ENCODE data around the gene YIF1A.

The YIF1A gene

GRCh38 chr11:66264383-66264782, 24.6 kb downstream of the YIF1A start:
- H3K36me3 ChIP-seq (ENCODE audit: control insufficient read depth in 2 of 2, insufficient read depth in 1 of 2, low read length in 2 of 2): peaks cover 3 to 75% of the 10 kb centered on the region in 2 experiments; a peak in 1 of 3 replicates
- no peaks in the 10 kb centered on the region for H3K4me1 ChIP-seq (ENCODE audit: control insufficient read depth, insufficient read depth, low read length)
- TF ChIP-seq, protein P1, sequence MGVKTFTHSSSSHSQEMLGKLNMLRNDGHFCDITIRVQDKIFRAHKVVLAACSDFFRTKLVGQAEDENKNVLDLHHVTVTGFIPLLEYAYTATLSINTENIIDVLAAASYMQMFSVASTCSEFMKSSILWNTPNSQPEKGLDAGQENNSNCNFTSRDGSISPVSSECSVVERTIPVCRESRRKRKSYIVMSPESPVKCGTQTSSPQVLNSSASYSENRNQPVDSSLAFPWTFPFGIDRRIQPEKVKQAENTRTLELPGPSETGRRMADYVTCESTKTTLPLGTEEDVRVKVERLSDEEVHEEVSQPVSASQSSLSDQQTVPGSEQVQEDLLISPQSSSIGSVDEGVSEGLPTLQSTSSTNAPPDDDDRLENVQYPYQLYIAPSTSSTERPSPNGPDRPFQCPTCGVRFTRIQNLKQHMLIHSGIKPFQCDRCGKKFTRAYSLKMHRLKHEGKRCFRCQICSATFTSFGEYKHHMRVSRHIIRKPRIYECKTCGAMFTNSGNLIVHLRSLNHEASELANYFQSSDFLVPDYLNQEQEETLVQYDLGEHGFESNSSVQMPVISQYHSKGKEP (tag by site-specific recombination; IDR thresholded peaks at IDR 0.05): no peak
- TF ChIP-seq MZF1 (tag by site-specific recombination; IDR thresholded peaks at IDR 0.05; ENCODE audit: borderline replicate concordance) (no peak), ZNF776 (tag by site-specific recombination; IDR thresholded peaks at IDR 0.05; ENCODE audit: borderline replicate concordance) (no peak), ZSCAN23 (tag by site-specific recombination; IDR thresholded peaks at IDR 0.05) (no peak), ZBTB1 (tag by site-specific recombination; IDR thresholded peaks at IDR 0.05) (no peak), WT1 (tag by site-specific recombination; IDR thresholded peaks at IDR 0.05) (no peak), PRDM10 (tag by site-specific recombination; IDR thresholded peaks at IDR 0.05) (no peak), ZNF423 (tag by site-specific recombination; IDR thresholded peaks at IDR 0.05) (no peak), KLF1 (tag by site-specific recombination; IDR thresholded peaks at IDR 0.05) (no peak), ZFP69B (tag by site-specific recombination; IDR thresholded peaks at IDR 0.05) (no peak), ZBTB48 (tag by site-specific recombination; IDR thresholded peaks at IDR 0.05) (no peak)
- TF ChIP-seq, protein P2, sequence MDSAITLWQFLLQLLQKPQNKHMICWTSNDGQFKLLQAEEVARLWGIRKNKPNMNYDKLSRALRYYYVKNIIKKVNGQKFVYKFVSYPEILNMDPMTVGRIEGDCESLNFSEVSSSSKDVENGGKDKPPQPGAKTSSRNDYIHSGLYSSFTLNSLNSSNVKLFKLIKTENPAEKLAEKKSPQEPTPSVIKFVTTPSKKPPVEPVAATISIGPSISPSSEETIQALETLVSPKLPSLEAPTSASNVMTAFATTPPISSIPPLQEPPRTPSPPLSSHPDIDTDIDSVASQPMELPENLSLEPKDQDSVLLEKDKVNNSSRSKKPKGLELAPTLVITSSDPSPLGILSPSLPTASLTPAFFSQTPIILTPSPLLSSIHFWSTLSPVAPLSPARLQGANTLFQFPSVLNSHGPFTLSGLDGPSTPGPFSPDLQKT (IDR thresholded peaks at IDR 0.05; ENCODE audit: borderline replicate concordance, low read depth, low read length): no peak
- TF ChIP-seq, protein P3, sequence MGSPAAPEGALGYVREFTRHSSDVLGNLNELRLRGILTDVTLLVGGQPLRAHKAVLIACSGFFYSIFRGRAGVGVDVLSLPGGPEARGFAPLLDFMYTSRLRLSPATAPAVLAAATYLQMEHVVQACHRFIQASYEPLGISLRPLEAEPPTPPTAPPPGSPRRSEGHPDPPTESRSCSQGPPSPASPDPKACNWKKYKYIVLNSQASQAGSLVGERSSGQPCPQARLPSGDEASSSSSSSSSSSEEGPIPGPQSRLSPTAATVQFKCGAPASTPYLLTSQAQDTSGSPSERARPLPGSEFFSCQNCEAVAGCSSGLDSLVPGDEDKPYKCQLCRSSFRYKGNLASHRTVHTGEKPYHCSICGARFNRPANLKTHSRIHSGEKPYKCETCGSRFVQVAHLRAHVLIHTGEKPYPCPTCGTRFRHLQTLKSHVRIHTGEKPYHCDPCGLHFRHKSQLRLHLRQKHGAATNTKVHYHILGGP (tag by site-specific recombination; IDR thresholded peaks at IDR 0.05): no peak
- no peak overlapping the region for H3K4me3 ChIP-seq (ENCODE audit: low read depth, low read length)
- CTCF ChIA-PET: interaction anchor here (0.6 to 1.1 kb wide), 5 partner anchors 11 to 400 kb away, joined by 3 to 4 read pairs (median 3); partner anchors contain the start of gene SF3B2
- no peaks in the 10 kb centered on the region for H3K9me3 ChIP-seq (ENCODE audit: control insufficient read depth, insufficient read depth, low read depth, low read length)
- POLR2A ChIA-PET: interaction anchor here (1.4 kb wide), 1 partner anchor 25 kb away, joined by 7 read pairs; the partner anchor contains the start of gene YIF1A
- H3K27ac ChIP-seq (ENCODE audit: extremely low read depth, low read depth, low read length): no peak overlapping the region

DNA sequence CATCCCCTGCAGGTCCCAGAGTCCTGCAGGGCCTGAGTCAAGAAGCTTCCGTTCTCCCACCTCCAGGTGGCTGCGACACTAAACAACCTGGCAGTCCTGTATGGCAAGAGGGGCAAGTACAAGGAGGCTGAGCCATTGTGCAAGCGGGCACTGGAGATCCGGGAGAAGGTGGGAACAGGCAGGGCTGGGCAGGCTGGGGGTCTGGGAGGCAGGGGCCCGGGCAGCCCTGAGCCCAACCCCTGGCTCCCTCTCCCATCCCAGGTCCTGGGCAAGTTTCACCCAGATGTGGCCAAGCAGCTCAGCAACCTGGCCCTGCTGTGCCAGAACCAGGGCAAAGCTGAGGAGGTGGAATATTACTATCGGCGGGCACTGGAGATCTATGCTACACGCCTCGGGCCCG, 25.2 kb downstream of the YIF1A start:
- Histone ChIP-seq H3K9me3 (ENCODE audit: control insufficient read depth, insufficient read depth, low read depth, low read length) (no peaks in the 10 kb centered on the region), H3K4me3 (ENCODE audit: low read depth, low read length) (no peak overlapping the region), H3K27ac (ENCODE audit: extremely low read depth, low read depth, low read length) (no peak overlapping the region), H3K36me3 (ENCODE audit: control insufficient read depth in 2 of 2, insufficient read depth in 1 of 2, low read length in 2 of 2) (peaks cover 3 to 79% of the 10 kb centered on the region in 2 experiments; a peak in 1 of 3 replicates), H3K4me1 (ENCODE audit: control insufficient read depth, insufficient read depth, low read length) (no peaks in the 10 kb centered on the region)
- POLR2A ChIA-PET: interaction anchor here (1.2 to 1.4 kb wide), 2 partner anchors 26 to 42 kb away, joined by 3 to 7 read pairs; partner anchors contain the start of gene YIF1A
- CTCF ChIA-PET: interaction anchor here (0.6 to 2.5 kb wide), 5 partner anchors 22 to 212 kb away, joined by 3 to 15 read pairs (median 4); partner anchors contain the start of gene SF3B2
- no peak for TF ChIP-seq ZNF560 (tag by site-specific recombination; IDR thresholded peaks at IDR 0.05; ENCODE audit: borderline replicate concordance)
- TF ChIP-seq, protein P4, sequence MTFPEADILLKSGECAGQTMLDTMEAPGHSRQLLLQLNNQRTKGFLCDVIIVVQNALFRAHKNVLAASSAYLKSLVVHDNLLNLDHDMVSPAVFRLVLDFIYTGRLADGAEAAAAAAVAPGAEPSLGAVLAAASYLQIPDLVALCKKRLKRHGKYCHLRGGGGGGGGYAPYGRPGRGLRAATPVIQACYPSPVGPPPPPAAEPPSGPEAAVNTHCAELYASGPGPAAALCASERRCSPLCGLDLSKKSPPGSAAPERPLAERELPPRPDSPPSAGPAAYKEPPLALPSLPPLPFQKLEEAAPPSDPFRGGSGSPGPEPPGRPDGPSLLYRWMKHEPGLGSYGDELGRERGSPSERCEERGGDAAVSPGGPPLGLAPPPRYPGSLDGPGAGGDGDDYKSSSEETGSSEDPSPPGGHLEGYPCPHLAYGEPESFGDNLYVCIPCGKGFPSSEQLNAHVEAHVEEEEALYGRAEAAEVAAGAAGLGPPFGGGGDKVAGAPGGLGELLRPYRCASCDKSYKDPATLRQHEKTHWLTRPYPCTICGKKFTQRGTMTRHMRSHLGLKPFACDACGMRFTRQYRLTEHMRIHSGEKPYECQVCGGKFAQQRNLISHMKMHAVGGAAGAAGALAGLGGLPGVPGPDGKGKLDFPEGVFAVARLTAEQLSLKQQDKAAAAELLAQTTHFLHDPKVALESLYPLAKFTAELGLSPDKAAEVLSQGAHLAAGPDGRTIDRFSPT (tag by site-specific recombination; IDR thresholded peaks at IDR 0.05): no peak
- no peak for TF ChIP-seq ZXDB (tag by site-specific recombination; IDR thresholded peaks at IDR 0.05)
- TF ChIP-seq RBAK (tag by site-specific recombination; IDR thresholded peaks at IDR 0.05): no peak
- no peak for TF ChIP-seq ZNF112 (tag by site-specific recombination; IDR thresholded peaks at IDR 0.05)
- no peak for TF ChIP-seq ZNF549 (tag by site-specific recombination; IDR thresholded peaks at IDR 0.05)
- no peak for TF ChIP-seq ZNF155 (tag by site-specific recombination; IDR thresholded peaks at IDR 0.05)
- no peak for TF ChIP-seq SCRT2 (tag by site-specific recombination; IDR thresholded peaks at IDR 0.05)
- no peak for TF ChIP-seq ZNF37A (tag by site-specific recombination; IDR thresholded peaks at IDR 0.05)
- no peak for TF ChIP-seq ZNF621 (tag by site-specific recombination; IDR thresholded peaks at IDR 0.05)
- no peak for TF ChIP-seq ZNF138 (tag by site-specific recombination; IDR thresholded peaks at IDR 0.05; ENCODE audit: borderline replicate concordance)
- no peak for TF ChIP-seq ZSCAN23 (tag by site-specific recombination; IDR thresholded peaks at IDR 0.05)
- TF ChIP-seq MEIS1 (CRISPR knock-in tag; IDR thresholded peaks at IDR 0.05; ENCODE audit: borderline replicate concordance): no peak

Data from HEK293 (cell line).